ENCODE data around the gene IL17RA.

The IL17RA gene

GRCh38 chr22:17083255-17083654 is 1.5 kb upstream of the IL17RA start:
- no peak for DNase-seq (ENCODE audit: low read depth)

GRCh38 chr22:17083811-17084441 is 874 bp upstream of the IL17RA start:
- no peak for DNase-seq (ENCODE audit: low read depth)

- DNase-seq (ENCODE audit: low read depth), result no peak
Observed at GRCh38 chr22:17085277-17086181, 729 bp downstream of the IL17RA start.

GRCh38 chr22:17086296-17086695 is 1.5 kb downstream of the IL17RA start:
- no peak for DNase-seq (ENCODE audit: low read depth)

GRCh38 chr22:17086788-17087497 is 2.1 kb downstream of the IL17RA start:
- DNase-seq (ENCODE audit: low read depth), result no peak

- DNase-seq (ENCODE audit: low read depth), result no peak
Observed at GRCh38 chr22:17087498-17088131, 2.8 kb downstream of the IL17RA start.

- no peak for DNase-seq (ENCODE audit: low read depth)
Observed at GRCh38 chr22:17090550-17090949, 5.8 kb downstream of the IL17RA start.

GRCh38 chr22:17091851-17092250 is 7.1 kb downstream of the IL17RA start:
- DNase-seq (ENCODE audit: low read depth), result no peak

- no peak for DNase-seq (ENCODE audit: low read depth)
Observed at GRCh38 chr22:17093081-17093480, 8.3 kb downstream of the IL17RA start.

- DNase-seq (ENCODE audit: low read depth), result no peak
Observed at GRCh38 chr22:17095538-17095937, 10.7 kb downstream of the IL17RA start.

GRCh38 chr22:17096071-17096470 is 11.3 kb downstream of the IL17RA start:
- DNase-seq (ENCODE audit: low read depth), result no peak

GRCh38 chr22:17097062-17097461 is 12.3 kb downstream of the IL17RA start:
- DNase-seq (ENCODE audit: low read depth), result no peak

GRCh38 chr22:17097701-17098100 is 12.9 kb downstream of the IL17RA start:
- DNase-seq (ENCODE audit: low read depth), result no peak

- DNase-seq (ENCODE audit: low read depth), result no peak
Observed at GRCh38 chr22:17098379-17098819, 13.6 kb downstream of the IL17RA start.

- no peak for DNase-seq (ENCODE audit: low read depth)
Observed at GRCh38 chr22:17100621-17101020, 15.8 kb downstream of the IL17RA start.

GRCh38 chr22:17101475-17102296 is 16.9 kb downstream of the IL17RA start:
- DNase-seq (ENCODE audit: low read depth), result no peak

- DNase-seq (ENCODE audit: low read depth), result no peak
Observed at GRCh38 chr22:17102297-17102667, 17.5 kb downstream of the IL17RA start.

- no peak for DNase-seq (ENCODE audit: low read depth)
Observed at GRCh38 chr22:17103351-17103750, 18.6 kb downstream of the IL17RA start.

GRCh38 chr22:17104336-17104935 is 19.6 kb downstream of the IL17RA start:
- DNase-seq (ENCODE audit: low read depth), result no peak

GRCh38 chr22:17105143-17106129 is 20.6 kb downstream of the IL17RA start:
- DNase-seq (ENCODE audit: low read depth), result no peak
